NCI-H510A treated with DMSO at 0.1 percent for 48 hours (cell line): Measurements from ENCODE around the gene ZMAT1.
"Not testable (repeated sequence)": the region's sequence is repeated elsewhere in the genome, so short reads cannot be mapped to it uniquely, and the experiment has no call there.

Experiments
- DNase-seq: peaks from one replicate; lab custom pipeline; 2025; lab: John Stamatoyannopoulos, UW

The ZMAT1 gene

GRCh38 chrX:101931488-101932248 is at the start of gene ZMAT1:
TSS of gene ZMAT1 (minus strand) at chrX:101932027. CDS start at chrX:101932008, 19 bp downstream.
- peak; percentile 87 for DNase-seq

GRCh38 chrX:101977106-101977505 is 45.3 kb upstream of the ZMAT1 start:
- no peak for DNase-seq

- DNase-seq = no peak
Measured at GRCh38 chrX:101973066-101973465, 41.2 kb upstream of the ZMAT1 start.

GRCh38 chrX:101964923-101965539 is 33.2 kb upstream of the ZMAT1 start:
- DNase-seq = not testable (repeated sequence)

GRCh38 chrX:101958139-101958538 is 26.3 kb upstream of the ZMAT1 start:
- peak; percentile 72 for DNase-seq

DNA sequence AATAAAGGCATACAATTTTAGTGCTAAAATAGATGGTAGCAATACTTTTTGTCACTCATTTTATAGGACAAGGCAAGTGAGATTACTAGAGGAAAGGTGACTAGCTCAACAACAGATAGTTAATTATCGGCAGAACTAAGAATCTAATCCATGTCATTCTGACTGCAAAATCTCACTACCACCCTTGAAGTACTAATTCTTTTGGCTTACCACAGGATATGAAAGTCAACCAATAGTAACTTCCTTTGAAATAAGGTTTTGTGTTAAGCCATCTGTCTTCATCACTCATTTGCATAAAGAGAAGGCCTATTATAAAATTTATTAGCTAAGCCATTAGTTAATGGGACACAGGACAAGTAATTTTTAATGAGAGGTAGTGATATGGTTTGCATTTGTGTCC is 25.3 kb upstream of the ZMAT1 start:
- DNase-seq = no peak

DNA sequence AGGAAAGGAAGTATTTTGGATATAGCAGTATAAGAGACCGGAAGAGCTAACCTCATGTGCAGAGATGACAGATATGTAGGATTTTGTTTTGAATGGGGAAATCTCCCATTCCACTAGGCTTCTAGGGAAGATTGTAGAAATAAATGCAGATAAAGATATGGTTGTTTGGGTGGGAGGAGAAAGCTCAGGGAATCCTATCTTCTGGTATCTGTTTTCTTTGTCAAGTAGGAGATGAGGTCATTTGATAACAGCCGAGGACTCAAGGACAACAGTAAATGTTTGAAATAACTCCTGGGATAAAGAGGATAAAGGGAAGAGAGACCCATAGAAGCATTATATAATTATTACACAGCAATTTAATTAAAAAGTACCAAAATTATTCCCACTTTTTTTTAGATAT is 24.7 kb upstream of the ZMAT1 start:
- no peak for DNase-seq

DNA sequence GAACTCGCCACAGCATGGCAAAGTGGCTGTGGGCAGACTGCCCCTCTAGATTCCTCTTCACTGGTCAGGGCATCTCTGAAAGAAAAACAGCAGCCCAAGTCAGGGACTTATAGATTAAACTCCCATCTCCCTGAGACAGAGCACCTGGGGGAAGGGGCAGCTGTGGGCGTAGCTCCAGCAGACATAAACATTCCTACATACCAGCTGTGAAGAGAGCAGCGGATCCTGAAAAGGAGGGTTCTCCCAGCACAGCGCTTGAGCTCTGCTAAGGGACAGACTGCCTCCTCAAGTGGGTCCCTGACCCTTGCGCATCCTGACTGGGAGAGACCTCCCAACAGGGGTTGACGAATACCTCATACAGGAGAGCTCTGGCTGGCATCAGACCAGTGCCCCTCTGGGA is 18.8 kb upstream of the ZMAT1 start:
- no peak for DNase-seq

DNA sequence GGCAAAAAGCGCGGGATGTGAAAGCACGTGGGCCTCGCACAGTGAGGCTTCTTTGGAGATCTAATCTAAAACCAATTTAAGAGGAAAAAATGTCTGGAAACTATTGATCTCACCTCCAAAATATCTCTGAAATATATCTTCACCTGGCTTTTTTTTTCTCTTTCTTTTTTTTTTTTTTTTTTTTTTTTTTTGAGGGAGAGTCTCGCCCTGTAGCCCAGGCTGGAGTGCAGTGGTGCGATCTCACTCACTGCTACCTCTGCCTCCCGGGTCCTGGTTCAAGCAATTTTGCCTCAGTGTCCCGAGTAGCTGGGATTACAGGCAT is 383 bp upstream of the ZMAT1 start:
- no peak for DNase-seq

DNA sequence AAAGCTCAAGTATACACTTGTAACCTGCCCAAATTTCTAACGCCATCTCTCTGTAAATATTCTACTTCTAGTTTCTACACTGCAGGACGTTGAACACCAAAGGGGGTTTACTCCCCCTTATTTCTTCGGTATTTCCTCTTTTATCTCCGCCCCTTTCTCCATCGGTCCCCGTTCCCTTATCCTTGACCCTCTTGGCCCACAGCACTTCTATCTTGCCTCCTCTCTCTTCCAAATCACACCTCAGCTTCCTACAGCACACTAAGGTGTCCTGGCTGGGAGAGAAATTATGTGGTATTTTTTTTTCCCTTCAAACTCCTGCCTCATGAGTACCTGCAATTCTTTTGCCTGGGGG is 715 bp downstream of the ZMAT1 start:
- DNase-seq = peak; percentile 68

DNA sequence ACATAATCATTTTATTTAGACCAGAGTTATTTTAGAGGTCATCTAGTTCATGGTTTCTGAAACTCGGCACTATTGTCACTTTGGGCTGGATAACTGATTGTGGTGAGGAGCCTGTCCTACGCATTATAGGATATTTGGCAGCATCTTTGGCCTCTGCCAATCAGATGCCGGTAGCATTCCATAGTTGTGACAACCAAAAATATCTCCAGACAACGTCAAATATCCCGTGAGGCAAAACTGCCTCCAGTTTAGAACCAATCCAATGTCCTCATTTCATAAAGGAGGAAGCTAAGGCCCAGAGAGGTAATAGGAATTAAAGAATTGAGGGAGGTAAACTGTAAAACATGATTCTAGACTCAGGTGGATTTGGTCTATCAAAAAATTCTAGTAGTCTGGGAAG is 6.1 kb downstream of the ZMAT1 start:
- DNase-seq = no peak

- DNase-seq = no peak
Measured at GRCh38 chrX:101918751-101919150, 13.1 kb downstream of the ZMAT1 start.

DNA sequence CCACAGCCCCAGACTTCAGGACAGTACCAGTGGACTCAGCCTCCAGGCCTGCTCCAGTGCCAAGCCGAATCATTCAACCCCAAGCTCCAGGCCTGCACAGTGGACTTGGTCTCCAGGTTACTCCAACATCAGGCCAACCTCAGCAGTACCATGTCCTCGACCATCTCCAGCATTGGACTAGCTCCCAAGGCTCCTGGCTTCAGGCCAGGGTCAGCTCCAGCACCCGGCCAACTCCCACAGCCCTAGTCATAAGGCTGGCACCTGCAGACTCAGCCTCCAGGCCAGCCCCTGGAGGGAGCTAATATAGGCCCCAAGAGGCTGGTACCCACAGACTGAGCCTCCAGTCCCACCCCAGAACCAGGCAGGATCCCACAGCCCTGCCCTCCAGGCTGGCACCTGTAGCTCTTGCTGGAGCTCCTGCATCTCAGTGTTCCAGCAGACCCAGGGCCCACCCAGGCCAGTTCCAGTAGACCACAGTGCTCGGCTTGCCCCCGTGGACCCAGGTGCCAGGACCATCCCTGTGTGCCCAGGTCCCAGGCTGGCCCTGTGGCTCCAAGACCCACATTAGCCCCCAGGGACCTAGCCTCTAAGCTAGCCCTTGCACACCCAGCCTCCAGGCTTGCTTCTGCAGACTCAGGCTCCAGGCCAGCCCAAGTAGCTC is 25.6 kb downstream of the ZMAT1 start:
- no peak for DNase-seq

DNA sequence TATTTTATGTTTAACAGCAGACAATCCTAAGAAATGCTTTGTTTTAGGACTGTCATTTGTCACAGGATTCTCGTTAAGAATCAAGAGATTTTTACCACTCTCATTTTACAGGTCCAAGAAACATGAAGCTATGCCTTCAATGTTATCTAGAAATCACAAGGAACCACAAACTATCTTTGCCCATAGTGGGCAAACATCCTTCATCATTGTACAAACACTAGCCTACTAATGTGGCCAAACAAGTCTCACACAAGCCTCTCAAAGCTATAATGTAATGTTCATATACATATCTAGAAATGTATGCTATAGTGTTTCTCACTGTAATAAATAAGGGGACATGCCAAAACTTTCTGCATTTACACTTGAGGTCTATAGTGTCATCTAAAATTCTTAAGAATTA is 26.8 kb downstream of the ZMAT1 start:
- no peak for DNase-seq
